Stimulated activated CD8-positive, alpha-beta memory T cell treated with anti-CD3 and anti-CD28 coated beads, Interleukin-15, amount 100 ng/mL, for 1 hour (primary cell): ENCODE data around the gene FJX1.
A peak's percentile ranks its signal among the peaks of the same experiment; 100 is the strongest.
"Not testable (repeated sequence)": the region's sequence is repeated elsewhere in the genome, so short reads cannot be mapped to it uniquely, and the experiment has no call there.

Source experiments
- DNase-seq: peaks from one replicate; pipeline ENCODE4 v3.0.0-alpha.2; 2020; ENCODE audit warnings: low read depth

Gene FJX1

DNA sequence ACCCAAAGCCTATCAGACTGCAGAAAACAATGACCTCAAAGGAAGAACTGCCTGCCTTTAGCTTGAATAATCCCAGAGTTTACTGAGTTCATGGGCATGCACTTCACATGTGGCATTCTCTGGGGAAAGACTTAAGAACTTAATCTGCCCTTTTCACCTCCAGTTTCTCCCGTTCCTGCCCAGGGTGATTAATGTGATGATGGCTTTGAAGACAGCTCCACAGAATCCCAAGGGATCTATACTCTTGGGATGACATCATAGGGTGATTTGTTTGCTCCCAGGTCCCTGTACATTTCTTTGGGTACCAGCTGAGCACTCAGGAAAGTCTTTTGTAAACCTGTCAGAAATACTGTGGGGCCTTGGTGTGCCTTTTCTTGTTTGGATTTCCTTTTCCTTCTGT lies 14.0 kb downstream of the FJX1 start:
- no peak for DNase-seq

DNA sequence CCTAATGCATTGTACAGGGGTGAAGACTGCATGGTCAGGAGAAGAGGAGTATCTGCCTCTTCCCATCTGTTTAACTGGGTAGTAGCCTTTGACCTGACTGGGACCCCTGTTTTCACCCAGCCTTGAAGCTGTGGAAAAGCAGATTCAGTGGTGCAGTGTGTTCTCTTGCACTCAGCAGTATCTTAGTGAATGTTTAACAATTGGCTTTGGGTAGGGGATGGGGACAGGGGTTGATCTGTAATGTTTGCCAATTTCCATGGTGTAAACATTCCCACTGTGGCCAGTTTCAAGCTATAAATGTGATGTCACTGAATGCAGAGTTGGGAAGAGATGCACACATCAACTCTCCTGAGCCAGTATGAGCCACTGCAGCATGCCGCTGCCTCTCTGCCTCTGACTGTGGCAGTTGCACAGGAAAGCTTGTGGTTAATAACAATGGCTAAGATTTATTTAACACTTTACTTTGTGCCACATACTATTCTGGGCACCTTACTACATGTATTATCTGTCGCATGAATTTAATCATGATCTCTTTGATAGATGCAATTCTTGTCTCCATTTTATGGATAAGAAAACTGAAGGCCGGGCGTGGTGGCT lies 15.7 kb downstream of the FJX1 start:
- DNase-seq = no peak

DNA sequence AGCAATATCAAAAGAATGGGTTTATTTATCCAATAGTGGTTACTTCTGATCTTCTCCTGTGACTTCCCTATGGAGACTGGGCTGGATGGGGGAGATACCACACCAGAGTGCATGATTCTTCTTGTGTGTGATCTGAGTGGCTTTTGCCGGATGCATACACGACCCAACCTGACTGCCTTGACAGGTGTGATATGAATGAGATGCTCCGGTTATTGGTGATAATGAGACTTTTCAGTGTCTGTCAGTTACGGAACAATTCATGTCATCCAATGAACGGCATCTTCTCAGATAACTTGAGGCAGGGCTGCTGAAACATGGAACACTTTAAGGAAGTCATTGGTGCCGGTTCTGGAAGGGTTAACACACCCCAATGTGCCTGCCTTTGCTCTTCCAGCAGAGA lies 17.7 kb downstream of the FJX1 start:
- DNase-seq = no peak

DNA sequence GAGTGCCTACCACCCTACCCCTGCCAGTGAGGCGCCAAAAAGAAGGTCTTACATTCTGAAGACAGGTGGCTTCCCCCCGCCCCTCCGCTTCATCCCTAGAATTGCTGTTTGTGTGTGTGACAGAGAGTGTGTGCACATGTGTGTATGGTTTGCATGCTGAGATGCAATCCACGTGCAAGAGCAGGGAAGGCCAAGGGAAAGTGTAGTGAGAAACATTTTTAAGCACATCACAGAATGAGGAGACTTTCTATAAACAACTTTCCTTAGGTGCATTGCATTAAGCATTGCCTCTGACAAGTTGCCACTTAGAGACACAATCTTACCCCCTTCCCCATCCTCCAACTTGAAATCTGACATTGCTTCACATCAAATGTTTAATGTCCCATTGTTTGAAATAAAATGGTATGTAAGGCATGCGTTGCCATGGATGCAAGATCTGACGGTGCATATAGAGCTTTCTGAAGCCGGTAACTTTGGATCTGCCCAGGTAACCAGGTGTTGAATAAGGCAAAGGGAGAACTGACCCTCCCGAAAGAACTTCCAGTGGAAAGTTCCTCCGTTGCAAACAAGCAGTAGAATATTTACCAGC lies 21.4 kb downstream of the FJX1 start:
- DNase-seq = no peak

DNA sequence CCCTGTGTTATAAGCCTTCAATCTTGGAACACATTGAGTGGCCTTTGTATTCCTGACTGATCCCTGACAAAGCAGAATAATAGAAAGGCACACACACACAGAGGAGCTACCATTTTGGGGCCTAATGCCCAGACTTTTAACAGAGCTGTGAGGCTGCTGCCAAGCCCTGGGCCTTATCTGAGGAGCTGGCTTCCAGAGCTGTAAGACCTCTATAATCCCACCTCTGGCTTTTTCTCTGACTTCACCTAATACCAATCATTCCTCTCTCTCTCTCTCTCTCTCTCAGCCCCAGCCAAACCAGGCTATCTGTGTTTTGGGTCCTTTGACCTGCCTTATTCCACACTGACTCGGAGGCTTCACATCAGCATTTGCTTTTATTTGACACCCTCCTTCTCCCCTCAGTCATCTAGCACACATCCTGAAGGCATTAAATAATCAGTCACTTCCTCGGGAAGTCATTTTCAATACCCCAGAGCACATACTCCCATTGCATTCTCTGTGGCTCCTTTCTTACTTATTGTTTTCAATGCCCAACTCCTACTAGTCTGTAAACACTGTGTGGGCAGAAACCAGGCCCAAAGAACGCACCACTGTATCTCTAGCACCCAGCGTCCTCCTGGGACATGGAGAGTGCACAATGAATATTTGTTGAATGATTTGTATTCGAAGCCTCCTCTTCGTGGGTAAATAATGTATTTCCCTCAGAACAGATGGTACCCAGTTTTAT lies 23.1 kb downstream of the FJX1 start:
- DNase-seq = no peak

DNA sequence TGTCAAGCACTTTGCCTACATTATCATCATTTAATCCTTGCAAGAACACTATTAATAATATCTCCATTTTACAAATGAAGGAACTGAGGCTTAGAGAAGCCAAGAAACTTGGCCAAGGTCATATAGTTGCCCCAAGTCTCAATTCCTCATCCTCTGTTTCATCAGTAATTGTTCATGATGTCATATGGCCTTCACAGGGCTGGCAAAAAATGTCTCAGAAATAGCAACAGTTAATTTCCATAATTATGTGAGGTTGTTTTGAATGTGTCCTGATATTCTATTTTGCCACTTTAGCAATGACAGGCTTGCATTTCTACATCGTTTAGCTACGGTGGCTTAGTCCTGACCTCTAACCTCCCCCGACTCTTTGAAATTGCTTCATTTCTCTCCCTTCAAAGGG lies 23.7 kb downstream of the FJX1 start:
- no peak for DNase-seq

DNA sequence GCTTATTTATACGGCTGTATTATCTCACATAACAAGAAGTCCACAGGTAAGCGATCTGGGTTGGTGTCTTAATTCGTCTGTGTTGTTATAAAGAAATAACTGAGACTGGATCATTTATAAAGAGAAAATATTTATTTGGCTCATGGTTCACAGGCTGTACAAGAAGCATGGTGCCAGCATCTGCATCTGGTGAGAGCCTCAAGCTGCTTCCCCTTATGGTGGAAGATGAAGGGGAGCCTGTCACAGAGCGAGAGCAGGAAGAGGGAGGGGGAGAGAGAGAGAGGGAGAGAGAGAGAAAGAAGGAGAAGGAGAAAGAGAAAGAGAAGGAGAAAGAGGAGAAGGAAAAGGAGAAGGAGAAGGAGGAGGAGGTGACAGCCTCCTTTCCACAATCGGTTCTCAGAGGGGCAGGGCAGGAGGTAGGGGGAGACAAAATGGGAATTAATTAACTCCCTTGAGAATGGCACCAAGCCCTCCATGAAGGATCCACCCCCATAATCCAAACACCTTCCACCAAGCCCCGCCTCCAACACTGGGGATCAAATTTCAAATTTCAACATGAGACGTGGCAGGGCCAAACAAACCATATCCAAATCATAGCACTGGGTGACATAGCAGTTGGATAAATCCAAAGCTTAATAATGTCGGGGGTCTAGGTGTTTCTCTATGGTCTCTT lies 29.3 kb downstream of the FJX1 start:
- DNase-seq = no peak

DNA sequence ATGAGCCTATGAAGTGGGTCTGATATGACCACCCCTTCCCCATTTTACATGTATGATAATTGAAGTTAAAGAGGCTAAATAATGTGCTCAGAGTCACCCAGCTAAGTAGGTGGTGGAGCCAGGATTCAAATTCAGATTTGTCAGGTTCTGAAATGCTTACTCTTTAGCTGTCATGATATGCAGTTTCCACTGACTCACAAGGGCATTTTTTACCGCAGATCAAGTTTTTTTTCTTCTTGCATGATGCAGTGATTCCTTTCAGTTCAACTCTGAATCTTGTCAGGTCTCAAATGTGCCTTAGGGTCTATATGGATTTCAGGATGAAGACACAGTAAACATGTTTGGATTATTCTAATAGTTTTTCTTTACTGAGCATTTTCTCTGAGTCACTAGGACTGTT lies 31.7 kb downstream of the FJX1 start:
- no peak for DNase-seq

DNA sequence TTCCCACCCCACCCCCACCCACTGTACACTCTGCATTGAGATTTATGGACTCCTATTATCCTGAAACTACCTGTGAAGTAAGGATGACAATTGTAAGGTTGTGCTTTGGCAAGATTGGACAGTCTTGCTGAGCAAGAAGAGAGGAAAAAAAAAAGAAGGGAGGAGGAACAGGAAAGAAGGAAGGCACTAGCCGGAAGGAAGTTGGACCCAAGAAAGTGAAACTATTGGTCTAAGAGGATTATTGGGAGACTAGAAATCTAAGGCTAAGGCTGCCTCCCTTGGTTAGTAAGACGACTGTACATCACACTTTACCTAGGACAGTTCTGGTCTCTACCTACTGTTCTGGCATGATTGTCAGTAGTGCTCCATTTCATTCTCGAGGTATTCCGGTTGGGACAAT lies 32.2 kb downstream of the FJX1 start:
- DNase-seq = no peak

DNA sequence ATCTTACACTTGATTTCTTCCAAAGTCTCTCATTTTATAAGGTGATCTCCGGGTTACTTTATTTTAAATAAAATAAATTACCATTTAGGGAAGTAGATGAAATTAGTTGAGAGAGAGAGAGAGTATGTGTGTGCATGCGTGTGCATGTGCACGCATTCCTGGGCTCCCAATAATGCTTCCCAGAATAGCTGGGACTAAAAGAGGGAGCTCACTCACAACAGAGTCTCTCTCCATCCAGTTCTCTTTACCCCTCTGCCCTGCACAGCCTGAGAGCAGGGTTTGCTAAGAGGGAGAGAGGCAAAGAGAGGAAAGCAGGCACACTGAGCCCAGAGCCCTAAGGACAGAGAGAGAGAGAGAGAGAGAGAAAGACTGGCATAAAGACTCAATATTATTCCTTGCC lies 33.0 kb downstream of the FJX1 start:
- no peak for DNase-seq

DNA sequence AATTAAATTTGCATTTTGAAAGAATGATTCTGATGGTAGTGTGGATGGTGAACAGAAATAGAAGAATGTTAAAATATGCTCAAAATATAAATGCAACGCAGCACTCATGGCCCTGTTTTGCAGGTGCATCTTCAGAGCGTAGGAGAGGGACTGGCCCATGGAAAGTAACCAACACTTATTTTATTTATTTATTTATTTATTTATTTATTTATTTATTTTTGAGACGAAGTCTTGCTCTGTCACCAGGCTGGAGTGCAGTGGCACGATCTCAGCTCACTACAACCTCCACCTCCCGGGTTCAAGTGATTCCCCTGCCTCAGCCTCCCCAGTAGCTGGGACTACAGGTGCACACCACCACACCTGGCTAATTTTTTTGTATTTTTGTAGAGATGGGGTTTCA lies 34.5 kb downstream of the FJX1 start:
- not testable (repeated sequence) for DNase-seq

DNA sequence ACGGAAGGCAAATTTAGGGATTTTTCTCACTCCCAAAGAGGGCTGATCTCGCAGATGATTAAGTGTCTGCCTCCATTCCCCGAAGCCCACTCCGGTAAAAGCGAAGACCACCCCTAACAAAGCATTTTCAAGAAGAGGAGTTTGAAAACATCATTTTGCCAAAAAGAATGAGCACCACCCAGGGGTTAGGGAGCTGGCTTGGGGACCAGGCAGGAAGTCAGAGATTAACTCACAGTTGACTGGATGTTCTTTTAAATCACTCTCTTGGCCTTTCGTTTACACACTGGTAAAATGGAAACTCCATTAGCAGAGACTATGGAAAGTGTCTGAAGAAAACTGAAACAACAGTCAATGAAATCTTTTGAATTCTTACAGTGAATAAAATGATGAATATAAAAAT lies 36.5 kb downstream of the FJX1 start:
- DNase-seq = no peak

DNA sequence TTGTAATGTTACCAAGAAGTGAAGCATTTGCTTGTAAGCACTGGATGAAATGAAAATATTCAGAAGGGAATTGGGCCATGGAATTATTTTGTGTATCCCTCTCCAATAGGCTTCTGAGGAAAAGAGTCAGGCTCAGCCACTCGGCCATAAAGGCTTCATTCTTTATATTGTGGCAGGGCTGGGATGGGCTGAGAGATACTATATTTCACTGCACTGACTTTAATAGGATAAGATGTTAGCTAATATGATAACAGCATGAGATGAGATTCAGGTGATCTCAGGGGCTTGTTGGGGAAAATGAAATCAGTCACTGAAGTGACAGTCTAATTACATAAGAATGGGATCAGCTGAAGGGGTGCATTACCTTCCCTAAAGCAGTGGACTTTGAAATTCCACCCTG lies 37.0 kb downstream of the FJX1 start:
- no peak for DNase-seq

DNA sequence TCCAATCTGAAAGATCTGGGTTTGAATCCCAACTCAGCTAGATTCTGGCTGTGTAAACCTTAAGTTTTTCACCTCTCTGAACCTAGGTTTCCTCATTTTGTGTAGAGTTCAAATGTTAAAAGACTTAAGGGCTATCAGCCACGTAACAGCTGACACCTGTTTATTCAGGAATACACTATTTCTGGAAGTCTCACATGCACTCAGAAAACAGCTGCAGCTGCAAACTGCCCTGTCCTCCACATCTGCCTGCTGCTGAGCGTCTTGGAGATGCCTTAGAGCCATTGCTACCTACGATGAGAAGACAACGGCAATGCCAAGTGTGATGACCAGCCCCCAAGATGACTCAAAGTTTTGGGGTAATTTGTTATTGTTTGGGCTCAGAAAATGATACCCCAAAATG lies 37.6 kb downstream of the FJX1 start:
- DNase-seq = no peak

DNA sequence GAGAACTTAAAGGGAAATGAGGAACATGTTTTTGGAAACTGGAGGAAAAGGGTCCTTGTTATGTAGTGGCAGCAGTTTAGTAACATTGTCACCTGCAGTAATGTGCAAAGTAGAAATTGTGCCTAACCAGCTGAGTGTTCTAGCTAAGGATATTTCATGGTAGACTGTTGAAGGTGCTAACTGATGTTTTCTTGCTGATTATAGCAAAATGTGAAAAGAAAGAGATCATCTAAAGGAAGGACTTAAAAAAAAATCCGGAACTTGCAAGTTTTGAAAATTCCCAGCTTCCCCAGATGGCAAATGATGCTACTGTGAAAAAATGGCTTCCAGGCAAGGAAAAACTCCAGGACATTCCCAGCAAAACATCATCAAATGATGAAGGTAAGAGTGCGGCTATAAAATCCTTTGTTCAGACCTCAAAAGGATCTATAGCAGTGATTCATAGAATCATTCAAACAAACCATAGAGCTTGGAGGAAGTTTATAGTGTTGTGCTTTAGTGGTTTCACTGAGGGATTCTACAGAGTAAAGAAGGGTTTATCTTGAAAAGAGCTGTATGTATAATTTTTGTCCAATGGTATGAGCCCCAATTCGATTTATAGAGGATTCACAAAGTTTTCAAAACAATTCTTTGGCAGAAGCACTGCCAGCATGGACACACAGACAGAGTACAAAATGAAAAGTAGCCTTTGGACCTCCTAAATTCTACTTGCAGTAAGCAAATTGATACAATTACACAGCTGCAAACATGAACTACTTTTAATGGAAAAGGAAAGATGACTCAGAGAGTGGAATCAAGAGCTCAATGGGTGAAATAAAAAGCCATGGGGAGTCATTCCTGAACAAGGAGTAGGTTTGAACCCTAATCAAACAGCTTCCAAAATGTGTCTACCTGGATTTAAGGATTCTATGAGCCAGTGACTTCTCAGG lies 40.0 kb downstream of the FJX1 start:
- DNase-seq = no peak

DNA sequence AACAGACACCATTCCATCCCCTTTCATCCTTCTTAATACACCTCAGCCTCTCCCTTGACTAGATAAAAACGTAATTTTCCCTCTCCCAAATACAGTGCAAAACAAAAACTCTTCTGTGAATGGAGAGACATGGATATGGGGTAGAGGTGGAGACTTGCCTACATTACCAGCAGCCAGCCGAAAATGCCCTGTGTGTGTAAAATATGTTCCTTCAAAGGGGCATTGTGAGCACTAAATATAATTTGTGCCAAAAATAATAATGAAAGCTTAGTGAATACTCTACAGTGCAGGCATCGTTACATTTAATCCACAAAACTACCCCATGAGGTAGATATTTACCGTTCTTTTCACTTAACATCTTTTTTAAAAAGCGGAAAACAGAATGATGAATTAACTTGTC lies 43.3 kb downstream of the FJX1 start:
- DNase-seq = no peak

DNA sequence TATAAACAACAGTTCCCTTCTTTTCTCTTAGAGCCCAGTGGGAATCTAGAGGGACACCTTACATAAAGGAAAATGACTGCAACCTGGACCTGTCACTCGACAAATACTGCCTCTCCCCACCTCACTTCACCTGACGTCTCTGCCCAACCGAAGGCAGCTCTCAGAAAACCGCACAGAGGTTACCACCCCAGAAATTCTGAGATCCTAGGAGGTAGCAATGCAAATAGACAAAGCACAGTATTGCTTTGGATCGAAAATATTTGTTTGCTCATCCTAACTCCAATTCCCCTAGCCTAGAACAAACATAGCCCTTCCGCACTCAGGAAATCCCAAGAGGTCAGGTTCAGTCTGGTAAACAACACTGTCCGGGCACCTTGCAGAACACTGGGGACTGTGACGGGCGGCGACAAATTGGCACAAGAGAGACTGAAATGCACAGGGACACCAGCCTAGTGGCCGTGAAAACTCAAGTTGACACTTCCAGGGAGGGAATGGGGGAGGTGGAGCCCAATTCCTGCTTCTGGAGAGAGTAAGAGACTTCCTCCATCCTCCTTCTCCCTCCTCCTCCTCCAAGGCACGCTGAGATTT lies 43.9 kb downstream of the FJX1 start:
- DNase-seq = no peak

DNA sequence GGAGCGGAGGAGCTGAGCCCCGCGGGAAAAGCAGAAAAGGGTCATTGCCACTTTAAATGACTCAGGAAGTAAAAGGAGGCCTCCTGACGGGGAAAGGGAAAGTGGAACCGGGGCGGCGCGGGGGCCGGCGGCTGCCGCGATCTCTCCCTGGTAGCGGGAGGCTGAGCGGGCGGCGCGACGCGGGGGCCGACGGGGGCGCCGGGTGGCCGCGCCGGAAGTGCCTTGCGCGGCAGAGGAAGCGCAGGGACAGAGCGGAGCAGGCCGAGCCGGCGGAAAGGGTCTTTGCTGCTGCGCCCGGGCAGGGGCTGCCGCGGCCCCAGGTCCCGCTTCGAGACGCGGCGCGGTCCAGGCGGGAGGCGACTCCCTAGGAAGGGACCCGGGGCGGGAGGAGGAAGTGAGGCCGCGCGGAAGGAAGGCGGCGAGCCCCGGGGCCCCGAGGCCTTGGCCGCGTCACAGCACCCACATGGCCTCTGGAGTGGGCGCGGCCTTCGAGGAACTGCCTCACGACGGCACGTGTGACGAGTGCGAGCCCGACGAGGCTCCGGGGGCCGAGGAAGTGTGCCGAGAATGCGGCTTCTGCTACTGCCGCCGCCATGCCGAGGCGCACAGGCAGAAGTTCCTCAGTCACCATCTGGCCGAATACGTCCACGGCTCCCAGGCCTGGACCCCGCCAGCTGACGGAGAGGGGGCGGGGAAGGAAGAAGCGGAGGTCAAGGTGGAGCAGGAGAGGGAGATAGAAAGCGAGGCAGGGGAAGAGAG lies 44.6 kb downstream of the FJX1 start, which contains the start of gene TRIM44:
Gene TRIM44 (plus strand): TSS at position 127 of the 759 bp plus-strand sequence. CDS start 337 bp downstream, at position 464.
- DNase-seq = peak; percentile 52

DNA sequence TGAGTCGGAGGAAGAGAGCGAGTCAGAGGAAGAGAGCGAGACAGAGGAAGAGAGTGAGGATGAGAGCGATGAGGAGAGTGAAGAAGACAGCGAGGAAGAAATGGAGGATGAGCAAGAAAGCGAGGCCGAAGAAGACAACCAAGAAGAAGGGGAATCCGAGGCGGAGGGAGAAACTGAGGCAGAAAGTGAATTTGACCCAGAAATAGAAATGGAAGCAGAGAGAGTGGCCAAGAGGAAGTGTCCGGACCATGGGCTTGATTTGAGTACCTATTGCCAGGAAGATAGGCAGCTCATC lies 45.1 kb downstream of the FJX1 start:
- no peak for DNase-seq

DNA sequence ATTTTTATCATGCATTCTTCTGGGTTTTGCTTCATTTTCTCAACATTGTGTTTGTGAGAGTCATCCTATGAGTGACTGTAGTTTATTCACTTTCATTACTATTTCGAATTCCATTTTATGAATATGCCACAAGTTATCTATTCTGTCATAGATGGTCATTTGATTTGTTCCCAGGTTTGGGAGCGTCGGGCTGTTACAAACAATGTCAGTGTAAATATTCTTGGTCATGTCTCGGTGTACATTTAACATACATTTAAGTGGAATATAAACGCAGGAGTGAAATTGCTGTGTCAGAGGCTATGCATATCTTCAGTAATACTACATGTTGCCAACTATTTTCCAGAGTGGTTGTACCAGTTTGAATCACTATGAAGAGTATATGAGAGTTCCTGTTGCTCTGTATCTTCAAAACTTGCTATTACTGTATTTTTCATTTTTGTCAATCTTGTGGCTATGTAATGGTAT lies 46.7 kb downstream of the FJX1 start:
- no peak for DNase-seq

DNA sequence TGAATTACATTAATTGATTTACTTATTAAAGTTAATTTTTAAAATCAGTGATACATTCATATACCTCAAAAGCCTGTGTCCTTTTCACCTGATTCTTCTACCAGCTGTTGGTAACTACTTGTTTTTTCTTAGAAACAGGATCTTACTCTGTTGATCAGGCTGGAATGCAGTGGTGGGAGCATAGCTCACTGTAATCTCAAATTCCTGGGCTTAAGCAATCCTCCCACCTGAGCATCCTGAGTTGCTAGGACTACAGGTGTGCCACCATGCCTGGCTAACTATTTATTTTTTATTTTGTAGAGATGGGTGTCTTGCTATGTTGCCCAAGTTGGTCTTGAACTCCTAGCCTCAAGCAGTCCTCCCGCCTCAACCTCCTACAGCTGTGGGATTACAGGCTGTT lies 49.0 kb downstream of the FJX1 start:
- no peak for DNase-seq
